ENCODE results near the gene CNIH2. TPM values are rescaled to one million over a fixed set of nuclear protein-coding genes. Genes with fewer than 3 reads are reported as not detected.
A peak's percentile ranks its signal among the peaks of the same experiment; 100 is the strongest.

The CNIH2 gene
- 44.6 and 46.0 TPM in 2 replicates for total RNA-seq
- long read RNA-seq = 0 reads

DNA sequence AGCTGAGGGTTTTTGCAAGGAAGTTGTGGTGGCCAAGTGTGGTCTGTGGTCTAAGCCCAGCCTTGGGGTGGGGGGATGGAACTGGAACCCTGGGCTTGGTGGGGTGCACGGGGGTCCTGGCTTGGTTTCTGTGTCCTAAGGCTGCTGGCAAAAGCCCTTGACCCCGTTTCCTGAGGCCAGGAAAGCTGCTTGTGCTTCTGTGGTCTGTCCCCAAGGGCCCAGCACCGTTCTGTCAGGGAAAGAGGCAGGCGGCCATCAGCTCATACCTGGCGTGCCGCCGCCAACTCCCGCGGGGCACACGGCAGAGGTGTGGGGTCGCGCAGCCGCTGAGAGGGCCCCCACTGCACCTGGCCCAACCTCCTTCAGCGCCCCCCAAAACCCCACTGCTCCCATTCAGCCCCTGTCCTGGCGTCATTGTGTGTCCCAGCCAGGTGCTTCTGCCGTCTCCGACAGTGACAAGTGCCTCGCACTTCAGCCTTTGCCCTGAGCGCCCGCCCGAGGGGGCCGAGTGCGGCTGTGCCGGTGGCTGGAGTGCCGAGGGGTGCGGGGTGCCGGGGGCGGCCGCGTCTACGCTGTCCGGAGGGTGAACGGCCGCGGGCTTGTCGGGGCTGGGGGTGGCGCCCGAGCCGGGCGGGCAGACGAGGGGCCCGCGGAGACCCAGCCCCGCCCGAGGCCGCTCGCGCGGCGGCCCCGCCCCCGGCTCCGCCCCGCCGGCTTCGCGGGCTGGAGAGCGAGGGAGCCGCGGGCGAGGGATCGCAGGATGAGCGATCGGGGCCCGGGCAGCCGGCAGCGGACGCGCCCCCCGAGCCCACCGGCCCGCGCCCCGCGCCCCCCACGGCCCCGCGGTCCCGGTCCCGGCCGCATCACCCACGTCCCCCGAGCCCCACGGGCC lies at the start of gene CNIH2:
TSS of gene CNIH2 (plus strand) at position 705 of the 892 bp plus-strand sequence. CDS start 282 bp downstream, outside the sequence.
- H3K4me1 Mint-ChIP-seq = peaks cover 40% of the 10 kb centered on the region
- TF ChIP-seq, protein P1, sequence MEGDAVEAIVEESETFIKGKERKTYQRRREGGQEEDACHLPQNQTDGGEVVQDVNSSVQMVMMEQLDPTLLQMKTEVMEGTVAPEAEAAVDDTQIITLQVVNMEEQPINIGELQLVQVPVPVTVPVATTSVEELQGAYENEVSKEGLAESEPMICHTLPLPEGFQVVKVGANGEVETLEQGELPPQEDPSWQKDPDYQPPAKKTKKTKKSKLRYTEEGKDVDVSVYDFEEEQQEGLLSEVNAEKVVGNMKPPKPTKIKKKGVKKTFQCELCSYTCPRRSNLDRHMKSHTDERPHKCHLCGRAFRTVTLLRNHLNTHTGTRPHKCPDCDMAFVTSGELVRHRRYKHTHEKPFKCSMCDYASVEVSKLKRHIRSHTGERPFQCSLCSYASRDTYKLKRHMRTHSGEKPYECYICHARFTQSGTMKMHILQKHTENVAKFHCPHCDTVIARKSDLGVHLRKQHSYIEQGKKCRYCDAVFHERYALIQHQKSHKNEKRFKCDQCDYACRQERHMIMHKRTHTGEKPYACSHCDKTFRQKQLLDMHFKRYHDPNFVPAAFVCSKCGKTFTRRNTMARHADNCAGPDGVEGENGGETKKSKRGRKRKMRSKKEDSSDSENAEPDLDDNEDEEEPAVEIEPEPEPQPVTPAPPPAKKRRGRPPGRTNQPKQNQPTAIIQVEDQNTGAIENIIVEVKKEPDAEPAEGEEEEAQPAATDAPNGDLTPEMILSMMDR (conservative IDR thresholded peaks at IDR 0.05) = no peak
- H3K27ac Mint-ChIP-seq (ENCODE audit: unreplicated experiment) = peak within 1 kb of the TSS; percentile 19
- peaks cover 2% of the 10 kb centered on the region for H3K36me3 Mint-ChIP-seq (ENCODE audit: low read depth)
- H3K27me3 Mint-ChIP-seq (ENCODE audit: low read depth) = peaks cover 20% of the 10 kb centered on the region
- peak; percentile 48 for DNase-seq (ENCODE audit: low read depth, low spot score)
- peak within 1 kb of the TSS; percentile 90 for H3K4me3 Mint-ChIP-seq
- H3K9me3 Mint-ChIP-seq = no peaks in the 10 kb centered on the region

DNA sequence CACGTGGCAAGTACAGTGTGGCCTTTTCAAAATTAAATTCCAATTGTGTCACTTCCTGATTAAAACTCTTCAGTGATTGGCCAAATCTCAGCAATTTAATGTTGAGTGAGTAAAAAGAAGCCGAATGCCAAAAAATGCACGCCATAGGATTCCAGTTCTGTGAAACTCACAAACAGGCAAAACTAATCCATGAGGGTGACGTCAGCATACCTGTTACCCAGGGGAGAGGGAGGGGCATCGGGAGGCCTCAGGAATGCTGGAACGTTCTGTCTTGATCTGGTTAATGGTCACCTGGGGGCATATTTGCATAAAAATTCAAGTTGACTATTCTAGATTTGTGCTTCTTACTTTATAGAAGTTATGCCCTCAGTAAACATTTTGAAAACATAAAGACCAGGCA lies 49.5 kb upstream of the CNIH2 start:
- Mint-ChIP-seq H3K4me1 (peaks cover 6% of the 10 kb centered on the region), H3K9me3 (no peaks in the 10 kb centered on the region), H3K27ac (ENCODE audit: unreplicated experiment) (peak overlapping the region; percentile 62), H3K27me3 (ENCODE audit: low read depth) (no peaks in the 10 kb centered on the region), H3K36me3 (ENCODE audit: low read depth) (no peaks in the 10 kb centered on the region), H3K4me3 (no peak overlapping the region)
- DNase-seq (ENCODE audit: low read depth, low spot score) = no peak
- TF ChIP-seq, protein P1 (conservative IDR thresholded peaks at IDR 0.05) = no peak

DNA sequence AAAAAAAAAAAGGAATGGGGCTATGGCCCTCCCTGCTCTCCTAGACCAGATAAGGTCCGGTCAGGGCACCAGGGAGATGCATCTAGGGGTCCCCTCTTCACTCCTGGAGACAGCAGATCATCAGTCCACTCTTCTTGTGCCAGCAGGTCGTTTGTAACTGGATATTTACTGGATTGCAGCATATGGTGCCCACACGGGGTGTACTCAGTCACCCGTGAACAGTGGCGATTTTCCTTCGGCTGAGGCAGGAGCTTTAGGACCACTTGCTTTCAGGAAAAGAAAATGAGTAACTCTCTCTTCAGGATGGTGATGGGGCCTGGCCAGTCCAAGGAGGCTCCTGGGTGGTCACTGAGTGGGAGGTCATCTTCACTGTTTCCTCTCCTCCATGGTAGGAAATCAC lies 47.8 kb upstream of the CNIH2 start:
- no peak for DNase-seq (ENCODE audit: low read depth, low spot score)
- H3K4me1 Mint-ChIP-seq = peaks cover 9% of the 10 kb centered on the region
- H3K27me3 Mint-ChIP-seq (ENCODE audit: low read depth) = no peaks in the 10 kb centered on the region
- H3K27ac Mint-ChIP-seq (ENCODE audit: unreplicated experiment) = peak overlapping the region; percentile 62
- no peaks in the 10 kb centered on the region for H3K36me3 Mint-ChIP-seq (ENCODE audit: low read depth)
- TF ChIP-seq, protein P1 (conservative IDR thresholded peaks at IDR 0.05) = no peak
- H3K4me3 Mint-ChIP-seq = no peak overlapping the region
- no peaks in the 10 kb centered on the region for H3K9me3 Mint-ChIP-seq

DNA sequence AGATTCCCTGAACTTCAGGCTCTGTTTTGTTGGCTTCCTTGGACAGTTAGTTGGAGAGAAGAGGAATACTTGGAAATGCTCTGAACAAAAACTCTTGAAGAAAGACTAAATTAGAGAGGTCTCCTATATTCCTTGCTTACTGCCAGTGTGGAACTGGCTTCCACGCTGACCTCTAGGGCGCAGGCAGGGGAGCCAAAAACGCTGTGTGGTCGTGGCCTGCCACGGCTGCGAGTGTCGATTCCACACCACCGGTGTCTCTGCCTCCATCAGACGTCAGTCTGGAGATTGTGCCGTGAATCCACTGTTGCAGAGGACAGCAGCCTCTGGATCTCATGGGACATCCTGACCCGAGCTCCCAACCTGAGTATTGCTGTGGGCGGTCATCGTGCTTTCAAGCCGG lies 47.0 kb upstream of the CNIH2 start:
- TF ChIP-seq, protein P1 (conservative IDR thresholded peaks at IDR 0.05) = no peak
- Mint-ChIP-seq H3K27ac (ENCODE audit: unreplicated experiment) (no peak overlapping the region), H3K36me3 (ENCODE audit: low read depth) (no peaks in the 10 kb centered on the region)

DNA sequence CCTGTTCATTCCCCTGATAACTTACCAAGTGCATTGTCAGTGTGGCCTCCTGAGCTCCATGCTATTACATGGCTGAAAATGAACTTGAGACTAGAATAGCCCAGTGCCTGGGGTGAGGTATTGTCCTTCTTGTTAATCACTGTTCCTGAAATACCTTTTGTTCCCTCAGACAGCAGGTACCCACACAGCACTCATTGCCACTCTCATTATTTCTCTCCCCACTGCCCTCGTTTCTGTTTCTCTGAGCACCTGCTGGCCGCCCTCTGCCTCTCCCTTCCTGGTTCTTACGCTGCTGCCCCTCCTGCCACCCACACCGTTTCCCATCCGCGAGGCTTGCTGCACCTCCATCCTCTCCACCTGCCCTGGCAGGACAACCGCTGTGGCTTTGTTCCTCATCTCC lies 46.4 kb upstream of the CNIH2 start:
- Mint-ChIP-seq H3K27ac (ENCODE audit: unreplicated experiment) (no peak overlapping the region), H3K9me3 (no peaks in the 10 kb centered on the region), H3K4me1 (peaks cover 9% of the 10 kb centered on the region), H3K36me3 (ENCODE audit: low read depth) (no peaks in the 10 kb centered on the region), H3K27me3 (ENCODE audit: low read depth) (no peaks in the 10 kb centered on the region), H3K4me3 (no peak overlapping the region)
- TF ChIP-seq, protein P1 (conservative IDR thresholded peaks at IDR 0.05) = no peak
- DNase-seq (ENCODE audit: low read depth, low spot score) = no peak

More for the DNA sequence above, 47.0 kb upstream of the CNIH2 start:
- Mint-ChIP-seq H3K4me1 (peaks cover 9% of the 10 kb centered on the region), H3K9me3 (no peaks in the 10 kb centered on the region), H3K27me3 (ENCODE audit: low read depth) (no peaks in the 10 kb centered on the region), H3K4me3 (no peak overlapping the region)
- DNase-seq (ENCODE audit: low read depth, low spot score) = no peak

Measured in neural crest cell (in vitro differentiated cells).